ENCODE results near the gene CNTN6. TPM values are rescaled to one million over a fixed set of nuclear protein-coding genes. Genes with fewer than 3 reads are reported as not detected.

CNTN6 gene
- total and polyA plus RNA-seq, 12 donors, result 2.4 to 14.9 (median 8.6) TPM

- Histone ChIP-seq H3K36me3 (replicated peaks in 1 of 2) (no peaks in the 10 kb centered on the region), H3K4me3 (no peak overlapping the region), H3K27me3 (no peaks in the 10 kb centered on the region), H3K4me1 (replicated peaks in 1 of 2) (no peaks in the 10 kb centered on the region), H3K27ac (no peak overlapping the region), H3K9me3 (replicated peaks in 1 of 3) (no peaks in the 10 kb centered on the region)
- DNase-seq, result no peak
- 68 to 81% (median 70%) methylated on average over 4 of the region's 4 CpGs for WGBS, 4 donors
- no peak for TF ChIP-seq POLR2A (IDR thresholded peaks at IDR 0.05)
- TF ChIP-seq CTCF (IDR thresholded peaks at IDR 0.05), result no peak
- intact Hi-C loops (cut with DNase I), result no loop called here
Measured at GRCh38 chr3:1228289-1228688, 135.5 kb downstream of the CNTN6 start.

- no peaks in the 10 kb centered on the region for H3K4me1 ChIP-seq (replicated peaks in 1 of 2)
- no peaks in the 10 kb centered on the region for H3K36me3 ChIP-seq (replicated peaks in 1 of 2)
- DNase-seq, result no peak
- H3K9me3 ChIP-seq (replicated peaks in 1 of 3), result no peaks in the 10 kb centered on the region
- no peak overlapping the region for H3K4me3 ChIP-seq
- TF ChIP-seq POLR2A (IDR thresholded peaks at IDR 0.05), result no peak
- TF ChIP-seq CTCF (IDR thresholded peaks at IDR 0.05), result no peak
- intact Hi-C loops (cut with DNase I), result no loop called here
- H3K27me3 ChIP-seq, result no peaks in the 10 kb centered on the region
- H3K27ac ChIP-seq, result no peak overlapping the region
- 85 to 90% (median 87%) methylated on average over 4 of the region's 4 CpGs for WGBS, 4 donors
Measured at GRCh38 chr3:1230920-1231319, 138.1 kb downstream of the CNTN6 start.

GRCh38 chr3:1232276-1232675 lies 139.5 kb downstream of the CNTN6 start:
- no peaks in the 10 kb centered on the region for H3K36me3 ChIP-seq (replicated peaks in 1 of 2)
- no peaks in the 10 kb centered on the region for H3K4me1 ChIP-seq (replicated peaks in 1 of 2)
- no peaks in the 10 kb centered on the region for H3K9me3 ChIP-seq (replicated peaks in 1 of 3)
- intact Hi-C loops (cut with DNase I), result no loop called here
- no peak for TF ChIP-seq CTCF (IDR thresholded peaks at IDR 0.05)
- no peak for TF ChIP-seq POLR2A (IDR thresholded peaks at IDR 0.05)
- no peak overlapping the region for H3K27ac ChIP-seq
- DNase-seq, result no peak
- H3K27me3 ChIP-seq, result no peaks in the 10 kb centered on the region
- 72 to 77% (median 75%) methylated on average over 3 of the region's 3 CpGs for WGBS, 4 donors
- H3K4me3 ChIP-seq, result no peak overlapping the region

- no peak overlapping the region for H3K4me3 ChIP-seq
- H3K9me3 ChIP-seq (replicated peaks in 1 of 3), result no peaks in the 10 kb centered on the region
- H3K36me3 ChIP-seq (replicated peaks in 1 of 2), result no peaks in the 10 kb centered on the region
- DNase-seq, result no peak
- intact Hi-C loops (cut with DNase I), result no loop called here
- H3K27me3 ChIP-seq, result no peaks in the 10 kb centered on the region
- no peak overlapping the region for H3K27ac ChIP-seq
- H3K4me1 ChIP-seq (replicated peaks in 1 of 2), result no peaks in the 10 kb centered on the region
- WGBS, 4 donors, result 86 to 95% (median 92%) methylated on average over 5 to 8 of the region's 8 CpGs
- TF ChIP-seq CTCF (IDR thresholded peaks at IDR 0.05) (no peak), POLR2A (IDR thresholded peaks at IDR 0.05) (no peak)
Measured at GRCh38 chr3:1235526-1236120, 142.8 kb downstream of the CNTN6 start.

All from adrenal gland (tissue), 12 donors.